Spleen (tissue), 11 donors: ENCODE measurements around the gene ITPK1. TPM values are rescaled to one million over a fixed set of nuclear protein-coding genes. Genes with fewer than 3 reads are reported as not detected.

ENCODE experiments used
- DNase-seq: peaks from one replicate; pipeline ENCODE4 v3.0.0-alpha.2; 2020
- H3K27ac ChIP-seq, 8 donors: fragments of 200-600 bp; sonication (generic) in 7 of 8; 1 replicate in 4 of 8; 2 replicates in 4 of 8; pipeline versions ENCODE4 v1.5.0 to v1.8.0; 2016 to 2021; ENCODE audit warnings: inconsistent platforms in 4 of 8, mild to moderate bottlenecking in 4 of 8, moderate library complexity in 1 of 8
- H3K27me3 ChIP-seq, 7 donors: fragments of 200-600 bp; sonication (generic) in 6 of 7; replicated peaks in 1 of 7; 1 replicate in 4 of 7; 2 replicates in 3 of 7; pipeline versions ENCODE4 v1.5.0 to v1.8.0; 2016 to 2021; ENCODE audit warnings: inconsistent platforms in 3 of 7, mild to moderate bottlenecking in 1 of 7
- H3K36me3 ChIP-seq, 6 donors: fragments of 200-600 bp; sonication (generic) in 5 of 6; 1 replicate in 4 of 6; 2 replicates in 2 of 6; pipeline versions ENCODE4 v1.5.0 to v1.8.0; 2016 to 2021; ENCODE audit warnings: inconsistent platforms in 2 of 6
- H3K4me1 ChIP-seq, 6 donors: fragments of 200-600 bp; sonication (generic) in 5 of 6; 1 replicate in 3 of 6; 2 replicates in 3 of 6; pipeline versions ENCODE4 v1.5.0 to v1.8.0; 2016 to 2021; ENCODE audit warnings: inconsistent platforms in 3 of 6
- H3K4me3 ChIP-seq, 8 donors: fragments of 200-600 bp; sonication (generic) in 7 of 8; 1 replicate in 4 of 8; 2 replicates in 4 of 8; pipeline versions ENCODE4 v1.5.0 to v1.8.0; 2016 to 2021; ENCODE audit warnings: inconsistent platforms in 4 of 8, mild to moderate bottlenecking in 4 of 8, moderate library complexity in 2 of 8
- H3K9me3 ChIP-seq, 8 donors: fragments of 200-600 bp; sonication (generic) in 7 of 8; 1 replicate in 4 of 8; 2 replicates in 4 of 8; pipeline versions ENCODE4 v1.5.0 to v1.8.0; 2016 to 2021; ENCODE audit warnings: inconsistent platforms in 4 of 8
- CTCF ChIP-seq, 11 experiments: fragments of 200-600 bp in 7 of 11; fragments of 450-650 bp in 4 of 11; sonication (generic) in 4 of 11; IDR thresholded peaks in 8 of 11; conservative IDR thresholded peaks in 3 of 11; 1 replicate in 7 of 11; 2 replicates in 4 of 11; pipeline versions ENCODE4 v1.4.0 to v1.8.0; 2016 to 2021; ENCODE audit warnings: antibody characterized with exemption in 11 of 11, inconsistent platforms in 4 of 11, mild to moderate bottlenecking in 1 of 11
- POLR2A ChIP-seq, 3 donors: fragments of 450-650 bp; IDR thresholded peaks; one replicate each; pipeline ENCODE4 v1.5.1; 2017; ENCODE audit warnings: antibody characterized with exemption in 3 of 3, mild to moderate bottlenecking in 1 of 3
- POLR2AphosphoS5 ChIP-seq, 3 donors: sonication (generic); formaldehyde crosslinking; IDR thresholded peaks; one replicate each; pipeline ENCODE4 v1.5.1; 2017; ENCODE audit warnings: antibody characterized with exemption in 3 of 3
- WGBS, 5 donors: extraction: QIAGEN DNeasy Blood & Tissue Kit in 3 of 5; methylation state at CpG; one replicate each; pipeline versions ENCODE4 v1.1.5 to v1.1.7; 2013 to 2018; 5-methylcytosine and 5-hydroxymethylcytosine counted together
- intact Hi-C: fragments of 100-400 bp; cut with DNase I; formaldehyde crosslinking; loops from one replicate; pipeline ENCODE4 v1.15.0; 2023; ENCODE audit warnings: low total_unique reads
- polyA plus RNA-seq, 3 donors: library from polyadenylated mRNA; stranded (reverse); fragments of 200-250 nt; gene quantifications; one replicate each; pipeline ENCODE4 v1.2.1, GENCODE V29; 2013
- total RNA-seq, 7 donors: library from RNA; depleted of rRNA in 3 of 7; stranded (reverse); fragments of >200 nt in 3 of 7; fragmentation: NEBNext Ultra II Directional in 4 of 7; extraction: Animal tissue kit (Norgen Biotek cat#: 25700) in 4 of 7; gene quantifications; one replicate each; pipeline versions ENCODE4 v1.1.0 to v1.2.1, GENCODE V29; 2016 to 2021
- donor health status: healthy with polysubstance abuse.
- donor health status: DM: no; HTN: no; CAD: no; lungs with moderate emphysema.
- donor health status: DM: no; HTN: no; CAD: no.
- donor health status: Bipolar disorder and iron deficiency.
- donor health status: healthy.
- donor health status: DM: no; HTN: no; CAD: no.
- donor health status: DM: yes; HTN: yes; CAD: no.

The ITPK1 gene
- total and polyA plus RNA-seq, 10 donors, result 22.9 to 123 (median 68.0) TPM

- intact Hi-C loops, result no loop called here
- Histone ChIP-seq H3K4me1 (peaks cover 52 to 95% (median 84%) of the 10 kb centered on the region in 6 donors), H3K9me3 (no peaks in the 10 kb centered on the region), H3K36me3 (peaks cover 0 to 11% (median 0%) of the 10 kb centered on the region in 6 donors), H3K27ac (peak overlapping the region in 7 of 8 donors; percentile 12 to 84 (median 66)), H3K27me3 (no peaks in the 10 kb centered on the region), H3K4me3 (peak overlapping the region in 1 of 8 donors; percentile 8)
- WGBS, 5 donors, result 32 to 61% (median 46%) methylated on average over 9 of the region's 9 CpGs
- TF ChIP-seq POLR2A (IDR thresholded peaks at IDR 0.05) (no peak), POLR2AphosphoS5 (IDR thresholded peaks at IDR 0.05) (peak in 2 of 3 donors; percentile 7 to 35)
- DNase-seq, result peak; percentile 88
Observed at GRCh38 chr14:93044556-93044955, 71.2 kb downstream of the ITPK1 start.

GRCh38 chr14:93044121-93044520 is 71.6 kb downstream of the ITPK1 start:
- no peak for DNase-seq
- peaks cover 55 to 95% (median 86%) of the 10 kb centered on the region in 6 donors for H3K4me1 ChIP-seq
- WGBS, 5 donors, result 80 to 92% (median 88%) methylated on average over 7 of the region's 7 CpGs

GRCh38 chr14:93042968-93043940 is 72.5 kb downstream of the ITPK1 start:
- H3K27me3 ChIP-seq, result no peaks in the 10 kb centered on the region
- DNase-seq, result no peak
- no peaks in the 10 kb centered on the region for H3K9me3 ChIP-seq
- 53 to 76% (median 65%) methylated on average over 13 of the region's 13 CpGs for WGBS, 5 donors
- intact Hi-C loops, result no loop called here
- no peak overlapping the region for H3K4me3 ChIP-seq
- H3K4me1 ChIP-seq, result peaks cover 55 to 100% (median 90%) of the 10 kb centered on the region in 6 donors
- no peak for TF ChIP-seq POLR2A (IDR thresholded peaks at IDR 0.05)
- peak; percentile 46 to 69 (median 51) for TF ChIP-seq POLR2AphosphoS5 (IDR thresholded peaks at IDR 0.05)
- no peaks in the 10 kb centered on the region for H3K36me3 ChIP-seq
- H3K27ac ChIP-seq, result peak overlapping the region in 5 of 8 donors; percentile 50 to 84 (median 68)

More at GRCh38 chr14:93044121-93044520, 71.6 kb downstream of the ITPK1 start:
- peaks cover 0 to 8% (median 0%) of the 10 kb centered on the region in 6 donors for H3K36me3 ChIP-seq
- H3K4me3 ChIP-seq, result no peak overlapping the region
- H3K9me3 ChIP-seq, result no peaks in the 10 kb centered on the region
- H3K27ac ChIP-seq, result peak overlapping the region in 7 of 8 donors; percentile 12 to 84 (median 66)
- no peaks in the 10 kb centered on the region for H3K27me3 ChIP-seq
- no peak for TF ChIP-seq CTCF (IDR thresholded peaks at IDR 0.05 in 8 of 11, conservative IDR thresholded peaks at IDR 0.05 in 3 of 11)
- TF ChIP-seq POLR2AphosphoS5 (IDR thresholded peaks at IDR 0.05), result no peak
- TF ChIP-seq POLR2A (IDR thresholded peaks at IDR 0.05), result no peak
- intact Hi-C loops, result no loop called here

- H3K36me3 ChIP-seq, result no peaks in the 10 kb centered on the region
- H3K9me3 ChIP-seq, result no peaks in the 10 kb centered on the region
- DNase-seq, result no peak
- no peaks in the 10 kb centered on the region for H3K27me3 ChIP-seq
- intact Hi-C loops, result no loop called here
- 85 to 94% (median 91%) methylated on average over 3 of the region's 3 CpGs for WGBS, 5 donors
- H3K27ac ChIP-seq, result peak overlapping the region in 6 of 8 donors; percentile 13 to 84 (median 74)
- TF ChIP-seq POLR2A (IDR thresholded peaks at IDR 0.05), result no peak
- no peak for TF ChIP-seq CTCF (IDR thresholded peaks at IDR 0.05 in 8 of 11, conservative IDR thresholded peaks at IDR 0.05 in 3 of 11)
- TF ChIP-seq POLR2AphosphoS5 (IDR thresholded peaks at IDR 0.05), result no peak
- no peak overlapping the region for H3K4me3 ChIP-seq
- peaks cover 55 to 100% (median 96%) of the 10 kb centered on the region in 6 donors for H3K4me1 ChIP-seq
Observed at GRCh38 chr14:93041830-93042229, 73.9 kb downstream of the ITPK1 start.

- 76 to 92% (median 88%) methylated on average over 4 to 5 of the region's 5 CpGs for WGBS, 5 donors
- peaks cover 56 to 100% (median 96%) of the 10 kb centered on the region in 6 donors for H3K4me1 ChIP-seq
- no peaks in the 10 kb centered on the region for H3K9me3 ChIP-seq
- DNase-seq, result no peak
- H3K4me3 ChIP-seq, result no peak overlapping the region
- peak overlapping the region in 7 of 8 donors; percentile 13 to 84 (median 77) for H3K27ac ChIP-seq
- no peaks in the 10 kb centered on the region for H3K27me3 ChIP-seq
- intact Hi-C loops, result no loop called here
- TF ChIP-seq POLR2A (IDR thresholded peaks at IDR 0.05) (no peak), POLR2AphosphoS5 (IDR thresholded peaks at IDR 0.05) (no peak), CTCF (IDR thresholded peaks at IDR 0.05 in 8 of 11, conservative IDR thresholded peaks at IDR 0.05 in 3 of 11) (no peak)
- no peaks in the 10 kb centered on the region for H3K36me3 ChIP-seq
Observed at GRCh38 chr14:93040982-93041381, 74.7 kb downstream of the ITPK1 start.
